Cardiac muscle cell (in vitro differentiated cells and primary cell): Measurements from ENCODE around the gene PTPN4. TPM values are rescaled to one million over a fixed set of nuclear protein-coding genes. Genes with fewer than 3 reads are reported as not detected.
"Not testable (repeated sequence)": the region's sequence is repeated elsewhere in the genome, so short reads cannot be mapped to it uniquely, and the experiment has no call there.

ENCODE experiments used
- DNase-seq, 2 donors: peaks; one replicate each; pipeline versions ENCODE4 v3.0.0 to v3.0.0-alpha.2; 2010 to 2017; ENCODE audit warnings: low read depth in 1 of 2, low spot score in 1 of 2
- H3K27ac ChIP-seq: fragments of 200-600 bp; sonication (generic); 2 replicates; pipeline ENCODE4 v1.5.1; 2016
- H3K27me3 ChIP-seq: fragments of 200-600 bp; sonication (generic); 2 replicates; pipeline ENCODE4 v1.6.0; 2016; ENCODE audit warnings: control low read depth
- H3K36me3 ChIP-seq: fragments of 200-600 bp; sonication (generic); 2 replicates; pipeline ENCODE4 v1.5.1; 2016; ENCODE audit warnings: control low read depth
- H3K4me1 ChIP-seq: fragments of 200-600 bp; sonication (generic); 2 replicates; pipeline ENCODE4 v1.8.1; 2017; ENCODE audit warnings: low read depth, mild to moderate bottlenecking, mixed run types
- H3K4me3 ChIP-seq: fragments of 200-600 bp; sonication (generic); 2 replicates; pipeline ENCODE4 v1.5.1; 2016; ENCODE audit warnings: mild to moderate bottlenecking
- H3K9me3 ChIP-seq: fragments of 200-600 bp; sonication (generic); 2 replicates; pipeline ENCODE4 v1.5.1; 2017; ENCODE audit warnings: low read depth, mild to moderate bottlenecking, control low read depth
- CTCF ChIP-seq: IDR thresholded peaks from 2 replicates; pipeline ENCODE4 v1.5.1; 2012; ENCODE audit warnings: low read depth, mild to moderate bottlenecking, low read length
- polyA plus RNA-seq: library from polyadenylated mRNA; unstranded; fragments of >200 nt; fragmentation: Nextera tagmentation; extraction: Ambion mirVana; gene quantifications from 2 replicates; pipeline ENCODE4 v1.2.1, GENCODE V29; 2016
- total RNA-seq: library from RNA; depleted of rRNA; stranded (reverse); fragments of >200 nt; gene quantifications from 2 replicates; pipeline ENCODE4 v1.2.3, GENCODE V29; 2016

The PTPN4 gene
- total and polyA plus RNA-seq, 2 experiments from 2014 or later, result 26.3 to 70.3 TPM

GRCh38 chr2:119792907-119793312 lies 33.2 kb downstream of the PTPN4 start:
- Histone ChIP-seq H3K27me3 (no peaks in the 10 kb centered on the region), H3K4me3 (no peak overlapping the region), H3K36me3 (no peaks in the 10 kb centered on the region), H3K27ac (no peak overlapping the region), H3K4me1 (no peaks in the 10 kb centered on the region), H3K9me3 (no peaks in the 10 kb centered on the region)
- TF ChIP-seq CTCF, result no peak
- no peak for DNase-seq

- H3K4me1 ChIP-seq, result no peaks in the 10 kb centered on the region
- no peak overlapping the region for H3K27ac ChIP-seq
- no peaks in the 10 kb centered on the region for H3K27me3 ChIP-seq
- DNase-seq, result no peak
- H3K4me3 ChIP-seq, result no peak overlapping the region
- H3K9me3 ChIP-seq, result no peaks in the 10 kb centered on the region
- no peak for TF ChIP-seq CTCF
- H3K36me3 ChIP-seq, result no peaks in the 10 kb centered on the region
These were observed 34.5 kb downstream of the PTPN4 start for GRCh38 chr2:119794237-119794636.

- Histone ChIP-seq H3K9me3 (no peaks in the 10 kb centered on the region), H3K36me3 (no peaks in the 10 kb centered on the region), H3K4me1 (no peaks in the 10 kb centered on the region), H3K4me3 (no peak overlapping the region), H3K27ac (no peak overlapping the region), H3K27me3 (no peaks in the 10 kb centered on the region)
- no peak for DNase-seq
- TF ChIP-seq CTCF, result no peak
These were observed 35.9 kb downstream of the PTPN4 start for GRCh38 chr2:119795309-119796303.

GRCh38 chr2:119800376-119800902 lies 40.7 kb downstream of the PTPN4 start:
- TF ChIP-seq CTCF, result no peak
- no peak overlapping the region for H3K4me3 ChIP-seq
- no peak for DNase-seq
- no peaks in the 10 kb centered on the region for H3K4me1 ChIP-seq
- H3K27ac ChIP-seq, result no peak overlapping the region
- no peaks in the 10 kb centered on the region for H3K9me3 ChIP-seq
- no peaks in the 10 kb centered on the region for H3K27me3 ChIP-seq
- H3K36me3 ChIP-seq, result no peaks in the 10 kb centered on the region

- TF ChIP-seq CTCF, result no peak
- Histone ChIP-seq H3K36me3 (no peaks in the 10 kb centered on the region), H3K27me3 (no peaks in the 10 kb centered on the region), H3K4me1 (no peaks in the 10 kb centered on the region), H3K9me3 (no peaks in the 10 kb centered on the region), H3K27ac (no peak overlapping the region), H3K4me3 (no peak overlapping the region)
- DNase-seq, result no peak
These were observed 41.3 kb downstream of the PTPN4 start for GRCh38 chr2:119801040-119801439.

- H3K9me3 ChIP-seq, DNase-seq, H3K4me3 ChIP-seq, H3K27me3 ChIP-seq, H3K36me3 ChIP-seq, H3K27ac ChIP-seq, H3K4me1 ChIP-seq: not testable (repeated sequence)
These were observed 42.3 kb downstream of the PTPN4 start for GRCh38 chr2:119801989-119802388.
